GM19467 (cell line): ENCODE results near the gene PCSK7.
"Not testable (repeated sequence)": the region's sequence is repeated elsewhere in the genome, so short reads cannot be mapped to it uniquely, and the experiment has no call there.

Source experiments
- ATAC-seq: cut with Tn5 transposase; IDR thresholded peaks from one replicate; pipeline ENCODE4 v1.9.1; 2021; ENCODE audit warnings: mild to moderate bottlenecking, moderate library complexity; ENCODE audit not compliant: unreplicated experiment

The PCSK7 gene

GRCh38 chr11:117218133-117218915 is 13.5 kb downstream of the PCSK7 start:
- no peak for ATAC-seq

DNA sequence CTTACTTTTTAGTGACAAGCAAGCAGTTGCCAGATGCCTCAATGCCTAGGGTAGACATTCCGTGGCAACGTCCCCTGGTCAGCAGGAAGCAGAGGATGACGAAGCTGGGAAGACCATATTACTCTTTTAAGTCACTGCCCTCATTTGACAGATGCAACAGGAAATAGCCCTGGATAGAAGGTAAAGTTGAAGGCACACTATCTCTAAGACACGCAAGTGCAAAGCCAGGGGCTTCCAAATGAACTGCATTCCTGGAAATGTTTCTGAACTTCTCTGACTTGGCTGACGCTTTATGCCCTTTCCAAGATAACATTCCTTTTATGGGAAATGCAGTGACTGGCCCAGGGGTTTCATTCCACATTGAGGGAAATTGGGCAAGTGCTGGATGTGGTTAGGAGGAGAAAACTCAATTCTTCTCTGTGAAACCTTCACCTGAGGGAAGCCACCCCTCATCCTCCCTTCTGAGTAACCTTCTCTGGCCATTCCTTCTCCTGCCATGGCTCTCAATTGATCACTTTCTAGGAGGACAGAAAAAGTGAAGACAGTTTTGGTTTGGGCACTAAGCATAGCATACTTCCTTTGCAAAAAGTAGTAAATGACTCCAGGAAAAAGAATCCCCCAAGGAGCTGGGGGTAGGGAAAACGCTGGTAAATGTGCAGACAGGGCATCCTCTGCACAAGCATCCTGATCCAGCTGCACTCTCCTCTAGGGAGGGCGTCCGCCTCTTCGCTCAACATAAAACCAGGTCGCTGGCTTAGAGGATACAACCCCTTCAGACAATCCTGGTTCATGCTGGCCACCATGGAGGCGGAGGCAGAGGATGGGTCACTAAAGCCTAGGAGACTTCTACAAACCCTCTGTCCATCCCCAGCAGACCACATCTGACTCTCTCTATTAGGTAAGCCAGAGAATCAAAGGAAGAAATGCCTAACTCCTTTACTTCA is 14.5 kb downstream of the PCSK7 start:
- ATAC-seq, result no peak

DNA sequence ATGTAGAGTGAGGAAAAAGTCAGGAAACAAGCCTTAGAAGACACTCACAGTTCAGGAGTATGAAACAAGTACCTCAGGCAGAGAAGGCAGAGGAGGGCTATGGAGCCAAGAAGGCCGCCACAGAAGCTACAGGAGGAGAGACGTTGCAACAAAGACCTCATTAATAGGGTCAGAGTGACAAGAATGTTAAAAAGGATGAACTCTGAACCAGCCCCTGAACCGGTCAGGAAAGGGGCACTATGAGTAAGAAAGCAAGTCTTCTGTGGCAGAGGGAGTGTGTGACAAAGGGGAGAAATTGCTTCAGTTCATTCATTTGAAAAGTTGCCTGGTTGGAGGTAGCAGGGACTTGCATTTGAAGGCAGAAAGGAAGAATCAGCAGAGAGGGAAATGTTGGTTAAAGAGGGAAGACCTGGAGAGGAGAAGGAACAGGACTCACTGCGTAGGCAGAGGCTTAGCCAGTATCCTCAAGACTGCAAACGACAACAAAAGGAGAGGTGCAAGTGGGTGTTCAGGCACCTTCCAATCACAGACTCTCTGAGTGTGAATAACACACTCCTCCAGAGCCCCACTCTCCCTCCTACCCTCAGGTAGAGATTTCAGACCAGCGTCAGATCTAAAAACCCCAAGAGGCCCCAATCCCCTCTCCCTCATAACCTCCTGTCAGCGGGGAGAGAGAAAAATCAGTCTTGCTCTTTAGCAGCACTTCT is 17.3 kb downstream of the PCSK7 start:
- no peak for ATAC-seq

DNA sequence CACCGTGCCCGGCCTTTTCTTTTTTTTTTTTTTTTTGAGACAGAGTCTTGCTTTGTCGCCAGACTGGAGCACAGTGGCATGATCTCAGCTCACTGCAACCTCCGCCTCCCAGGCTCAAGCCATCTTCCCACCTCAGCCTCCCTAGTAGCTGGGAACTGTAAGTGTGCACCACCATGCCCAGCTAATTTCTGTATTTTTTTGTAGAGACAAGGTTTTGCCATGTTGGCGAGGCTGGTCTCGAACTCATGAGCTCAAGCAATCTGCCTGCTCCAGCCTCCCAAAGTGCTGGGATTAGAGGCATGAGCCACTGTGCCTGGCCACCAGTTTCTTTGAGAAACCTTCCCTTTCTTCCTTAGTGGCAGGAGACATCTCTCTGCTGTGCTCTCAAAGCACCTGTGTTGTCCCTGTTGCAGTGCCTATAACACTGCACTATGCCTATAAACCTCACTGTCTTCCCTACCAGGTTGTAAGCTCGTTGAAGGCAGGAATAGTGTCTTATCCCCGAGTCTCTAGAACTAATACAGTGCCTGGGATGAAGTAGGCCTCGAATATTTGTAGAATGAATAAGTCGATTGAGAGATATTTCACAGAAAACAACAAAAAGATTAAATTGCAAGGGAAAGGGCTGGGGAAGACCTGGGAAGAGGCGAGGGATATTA is 19.0 kb downstream of the PCSK7 start:
- no peak for ATAC-seq

- no peak for ATAC-seq
These were observed 21.3 kb downstream of the PCSK7 start for GRCh38 chr11:117210620-117211019.

DNA sequence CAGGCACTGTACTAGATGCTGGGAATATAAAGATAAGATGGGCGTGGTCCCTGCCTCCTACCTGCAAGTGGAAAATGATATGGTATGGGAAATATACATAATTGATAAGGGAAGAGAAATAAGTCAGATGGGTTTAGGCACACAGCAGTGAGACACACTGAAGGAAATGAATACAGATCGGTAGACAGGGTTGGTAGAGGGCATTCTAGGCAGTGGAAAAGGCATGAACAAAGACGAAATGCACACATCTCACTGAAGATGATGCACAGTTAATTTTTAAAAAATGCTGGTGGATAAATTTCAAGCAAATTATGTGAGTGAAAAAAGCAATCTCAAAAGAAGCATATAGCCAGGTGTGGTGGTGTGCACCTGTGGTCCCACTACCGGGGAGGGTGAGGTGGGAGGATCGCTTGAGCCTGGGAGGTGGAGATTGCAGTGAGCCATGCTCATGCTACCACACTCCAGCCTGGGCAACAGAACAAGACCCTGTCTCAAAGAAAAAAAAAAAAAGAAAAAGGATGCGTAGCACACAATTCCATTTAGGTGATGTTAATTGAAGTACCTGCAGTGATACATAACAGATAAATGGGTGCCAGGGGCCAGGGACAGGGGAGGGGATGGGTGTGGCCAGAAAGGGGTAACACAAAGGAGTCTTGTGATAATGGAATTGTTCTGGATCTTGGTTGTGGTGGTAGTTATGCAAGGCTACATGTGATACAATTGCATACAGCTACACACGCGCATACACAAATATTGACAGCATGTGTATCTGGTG is 22.3 kb downstream of the PCSK7 start:
- not testable (repeated sequence) for ATAC-seq

DNA sequence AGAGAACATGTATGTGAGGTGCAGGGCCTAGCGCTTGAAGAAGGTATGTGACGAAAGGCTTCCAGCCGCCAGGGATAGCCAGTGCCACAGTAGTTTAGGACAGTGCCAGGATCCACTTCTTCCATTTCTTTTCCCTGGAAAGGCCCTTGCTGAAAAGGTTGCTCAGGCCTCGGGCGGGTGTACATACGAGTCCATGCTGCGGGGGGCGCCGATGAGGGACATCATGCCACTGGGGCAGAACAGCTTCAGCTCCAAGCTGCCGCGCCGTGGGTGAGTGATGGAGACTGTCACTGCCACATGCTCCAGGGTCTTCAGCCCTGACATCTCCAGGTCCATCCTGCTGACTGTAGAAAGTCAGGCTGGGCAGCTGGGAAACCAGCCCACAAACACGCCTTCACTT is 23.2 kb downstream of the PCSK7 start:
- not testable (repeated sequence) for ATAC-seq

GRCh38 chr11:117207481-117207880 is 24.4 kb downstream of the PCSK7 start:
- not testable (repeated sequence) for ATAC-seq

GRCh38 chr11:117206859-117207258 is 25.0 kb downstream of the PCSK7 start:
- ATAC-seq, result not testable (repeated sequence)

DNA sequence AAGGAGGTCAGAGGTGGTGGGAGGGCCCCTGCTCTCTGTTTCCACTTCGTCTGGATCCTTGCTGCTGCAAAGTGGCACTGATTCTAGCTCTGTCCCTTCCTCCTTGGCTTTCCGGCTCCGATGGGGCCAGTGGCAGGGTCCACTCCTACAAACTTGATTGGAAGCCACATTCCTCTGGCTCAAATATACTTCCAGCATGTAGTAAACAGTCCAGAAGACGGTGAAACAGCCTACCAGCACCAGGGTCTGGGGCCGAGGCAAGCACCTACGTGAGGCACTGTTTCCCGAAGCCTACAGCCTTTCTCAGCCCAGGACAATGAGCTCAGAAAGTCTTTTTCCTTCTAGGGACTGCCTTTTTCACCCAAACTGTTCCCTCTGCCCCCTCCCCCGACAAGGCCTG is 25.8 kb downstream of the PCSK7 start:
- ATAC-seq, result not testable (repeated sequence)

GRCh38 chr11:117205211-117205818 is 26.6 kb downstream of the PCSK7 start:
- ATAC-seq, result no peak

DNA sequence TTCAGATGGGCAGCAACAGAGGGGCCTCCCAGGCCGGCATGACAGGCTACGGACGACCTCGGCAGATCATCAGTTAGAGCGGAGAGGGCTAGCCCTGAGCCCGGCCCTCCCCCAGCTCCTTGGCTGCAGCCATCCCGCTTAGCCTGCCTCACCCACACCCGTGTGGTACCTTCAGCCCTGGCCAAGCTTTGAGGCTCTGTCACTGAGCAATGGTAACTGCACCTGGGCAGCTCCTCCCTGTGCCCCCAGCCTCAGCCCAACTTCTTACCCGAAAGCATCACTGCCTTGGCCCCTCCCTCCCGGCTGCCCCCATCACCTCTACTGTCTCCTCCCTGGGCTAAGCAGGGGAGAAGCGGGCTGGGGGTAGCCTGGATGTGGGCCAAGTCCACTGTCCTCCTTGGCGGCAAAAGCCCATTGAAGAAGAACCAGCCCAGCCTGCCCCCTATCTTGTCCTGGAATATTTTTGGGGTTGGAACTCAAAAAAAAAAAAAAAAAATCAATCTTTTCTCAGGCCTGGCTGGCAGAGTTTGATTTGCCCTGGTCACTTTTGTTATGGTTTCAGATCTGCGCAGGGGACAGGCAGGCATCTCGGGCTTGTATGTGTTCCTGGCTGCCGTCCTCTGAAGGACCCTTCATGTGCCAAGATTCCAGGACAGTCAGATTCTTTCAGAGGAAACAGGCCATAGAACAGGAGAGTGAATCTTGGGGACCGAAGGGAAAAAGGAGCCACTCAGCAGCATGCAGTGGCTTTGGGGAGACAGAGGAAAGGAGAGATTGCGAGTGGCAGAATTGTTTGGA is 27.4 kb downstream of the PCSK7 start:
- no peak for ATAC-seq

DNA sequence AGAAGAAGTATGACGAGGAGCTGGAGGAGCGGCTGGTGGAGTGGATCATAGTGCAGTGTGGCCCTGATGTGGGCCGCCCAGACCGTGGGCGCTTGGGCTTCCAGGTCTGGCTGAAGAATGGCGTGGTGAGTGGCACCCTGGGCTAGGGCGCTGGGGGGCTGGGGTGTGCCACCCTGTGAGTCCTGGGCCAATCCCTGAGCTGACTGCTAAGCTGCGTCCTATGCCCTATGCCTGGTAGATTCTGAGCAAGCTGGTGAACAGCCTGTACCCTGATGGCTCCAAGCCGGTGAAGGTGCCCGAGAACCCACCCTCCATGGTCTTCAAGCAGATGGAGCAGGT is 28.8 kb downstream of the PCSK7 start:
- no peak for ATAC-seq

GRCh38 chr11:117202386-117203068 is 29.3 kb downstream of the PCSK7 start:
- no peak for ATAC-seq

GRCh38 chr11:117201658-117202305 is 30.1 kb downstream of the PCSK7 start:
- ATAC-seq, result no peak

GRCh38 chr11:117200813-117201657 is 30.8 kb downstream of the PCSK7 start:
- no peak for ATAC-seq
